ENCODE data around the gene ACAA2.

Gene ACAA2

GRCh38 chr18:49767111-49768050, 46.0 kb downstream of the ACAA2 start:
- DNase-seq (ENCODE audit: low read depth): no peak

- DNase-seq (ENCODE audit: low read depth): no peak
These were observed 46.7 kb downstream of the ACAA2 start for GRCh38 chr18:49766646-49767045.

GRCh38 chr18:49764032-49764431, 49.3 kb downstream of the ACAA2 start:
- no peak for DNase-seq (ENCODE audit: low read depth)

- no peak for DNase-seq (ENCODE audit: low read depth)
These were observed 49.7 kb downstream of the ACAA2 start for GRCh38 chr18:49763590-49763989.

- no peak for DNase-seq (ENCODE audit: low read depth)
These were observed 50.9 kb downstream of the ACAA2 start for GRCh38 chr18:49762191-49763077.

- DNase-seq (ENCODE audit: low read depth): no peak
These were observed 51.6 kb downstream of the ACAA2 start for GRCh38 chr18:49761771-49762170.

- no peak for DNase-seq (ENCODE audit: low read depth)
These were observed 55.1 kb downstream of the ACAA2 start for GRCh38 chr18:49758263-49758610.

- DNase-seq (ENCODE audit: low read depth): no peak
These were observed 55.6 kb downstream of the ACAA2 start for GRCh38 chr18:49757513-49758262.

- no peak for DNase-seq (ENCODE audit: low read depth)
These were observed 56.5 kb downstream of the ACAA2 start for GRCh38 chr18:49756671-49757362.

- no peak for DNase-seq (ENCODE audit: low read depth)
These were observed 57.2 kb downstream of the ACAA2 start for GRCh38 chr18:49756135-49756534.

GRCh38 chr18:49755489-49755888, 57.8 kb downstream of the ACAA2 start:
- DNase-seq (ENCODE audit: low read depth): no peak

GRCh38 chr18:49754866-49755265, 58.5 kb downstream of the ACAA2 start:
- no peak for DNase-seq (ENCODE audit: low read depth)

- DNase-seq (ENCODE audit: low read depth): no peak
These were observed 59.7 kb downstream of the ACAA2 start for GRCh38 chr18:49753643-49754042.

- DNase-seq (ENCODE audit: low read depth): no peak
These were observed 61.3 kb downstream of the ACAA2 start for GRCh38 chr18:49752095-49752457.

- DNase-seq (ENCODE audit: low read depth): no peak
These were observed 61.8 kb downstream of the ACAA2 start for GRCh38 chr18:49751427-49752094.

GRCh38 chr18:49749563-49749962, 63.8 kb downstream of the ACAA2 start:
- no peak for DNase-seq (ENCODE audit: low read depth)

- DNase-seq (ENCODE audit: low read depth): no peak
These were observed 65.5 kb downstream of the ACAA2 start for GRCh38 chr18:49747876-49748275.

GRCh38 chr18:49745045-49746014, 68.0 kb downstream of the ACAA2 start:
- no peak for DNase-seq (ENCODE audit: low read depth)

GRCh38 chr18:49744376-49745008, 68.8 kb downstream of the ACAA2 start:
- no peak for DNase-seq (ENCODE audit: low read depth)

All from fibroblast of the conjunctiva (primary cell).